HCT116 (cell line): Measurements from ENCODE around the gene SGMS1. TPM values are rescaled to one million over a fixed set of nuclear protein-coding genes. Genes with fewer than 3 reads are reported as not detected.

ENCODE experiments used
- ATAC-seq: fragments of 200-7000 bp; cut with Tn5 transposase; 2 replicates; pipeline ENCODE4 v1.9.1; 2020; ENCODE audit warnings: mild to moderate bottlenecking, moderate library complexity
- BruUV-seq: library from RNA; stranded (reverse); fragments of 400-500 nt; replicated peaks from 2 replicates; lab custom pipeline; 2021; lab: Mats Ljungman, UMichigan
- CTCF ChIA-PET: fragments of 300-600 bp; sonication (Branson Sonifier 250); formaldehyde crosslinking; loops from one replicate; lab custom pipeline; 2021; ENCODE audit warnings: antibody characterized with exemption; lab: Charles Lee
- POLR2A ChIA-PET: fragments of 300-600, 350-600 bp; sonication (Branson Sonifier 250); formaldehyde crosslinking; loops from one replicate; lab custom pipeline; 2021; ENCODE audit warnings: antibody characterized with exemption; lab: Charles Lee
- RAD21 ChIA-PET, 2 experiments: fragments of 300-600 bp; sonication (Branson Sonifier 250); formaldehyde crosslinking; loops; one replicate each; lab custom pipeline; 2023; ENCODE audit warnings: low total read pairs in 2 of 2; ENCODE audit not compliant: uncharacterized antibody in 2 of 2, unreplicated experiment in 2 of 2, low non-redundant PET in 1 of 2; lab: Charles Lee
- DNase-seq: peaks from one replicate; pipeline ENCODE4 v3.0.0-alpha.2; 2010; ENCODE audit warnings: low read depth, low spot score
- H2AFZ ChIP-seq: fragments of 200-600 bp; shearing (Covaris generic), sonication (generic); 2 replicates; pipeline ENCODE4 v1.6.1; 2017; ENCODE audit warnings: low read depth, mixed run types, mixed read lengths, antibody characterized with exemption, low read length; ENCODE audit not compliant: poor library complexity, severe bottlenecking
- H3K27ac ChIP-seq: 2 replicates; pipeline ENCODE4 v1.5.1; 2012; ENCODE audit warnings: low read depth, low read length
- H3K27me3 ChIP-seq: fragments of 200-600 bp; sonication (generic); 2 replicates; pipeline ENCODE4 v1.6.1; 2016; ENCODE audit warnings: mixed run types, low read length, mixed read lengths; ENCODE audit not compliant: insufficient read depth
- H3K36me3 ChIP-seq, 2 experiments: fragments of 200-500 bp in 1 of 2; fragments of 200-600 bp in 1 of 2; sonication (Bioruptor generic) in 1 of 2; sonication (generic) in 1 of 2; 2 replicates each; pipeline versions ENCODE4 v1.5.1 to v1.6.1; 2014 to 2016; ENCODE audit warnings: low read length in 2 of 2, inconsistent platforms in 1 of 2, mixed read lengths in 1 of 2, mixed run types in 1 of 2; ENCODE audit not compliant: insufficient read depth in 2 of 2, control insufficient read depth in 1 of 2
- H3K4me1 ChIP-seq, 2 experiments: fragments of 200-600 bp in 1 of 2; sonication (generic) in 1 of 2; 2 replicates each; pipeline versions ENCODE4 v1.5.1 to v1.6.1; 2012 to 2017; ENCODE audit warnings: low read length in 2 of 2, inconsistent platforms in 1 of 2, mild to moderate bottlenecking in 1 of 2, mixed read lengths in 1 of 2, mixed run types in 1 of 2, moderate library complexity in 1 of 2; ENCODE audit not compliant: insufficient read depth in 2 of 2, control insufficient read depth in 1 of 2
- H3K4me2 ChIP-seq: fragments of 200-600 bp; sonication (generic); 2 replicates; pipeline ENCODE4 v1.6.1; 2017; ENCODE audit warnings: mixed run types, low read length, mixed read lengths
- H3K4me3 ChIP-seq, 2 experiments: fragments of 200-600 bp in 1 of 2; sonication (generic) in 1 of 2; replicated peaks in 1 of 2; 2 replicates each; pipeline ENCODE4 v1.5.1; 2011 to 2016; ENCODE audit warnings: low read length in 2 of 2, control low read depth in 1 of 2, low read depth in 1 of 2, mild to moderate bottlenecking in 1 of 2, mixed read lengths in 1 of 2, mixed run types in 1 of 2
- H3K79me2 ChIP-seq: fragments of 200-600 bp; sonication (generic); 2 replicates; pipeline ENCODE4 v1.6.1; 2017; ENCODE audit warnings: mild to moderate bottlenecking, mixed run types, low read length, moderate library complexity, mixed read lengths; ENCODE audit not compliant: insufficient read depth
- H3K9ac ChIP-seq: fragments of 200-600 bp; sonication (generic); 2 replicates; pipeline ENCODE4 v1.6.1; 2016; ENCODE audit warnings: low read length, mixed read lengths
- H3K9me2 ChIP-seq: fragments of 200-600 bp; sonication (generic), shearing (Covaris generic); 2 replicates; pipeline ENCODE4 v1.6.1; 2017; ENCODE audit warnings: mixed run types, mild to moderate bottlenecking, moderate library complexity; ENCODE audit not compliant: insufficient read depth
- H3K9me3 ChIP-seq, 2 experiments: fragments of 200-500 bp in 1 of 2; fragments of 200-600 bp in 1 of 2; sonication (Bioruptor generic) in 1 of 2; sonication (generic) in 1 of 2; 2 replicates each; pipeline ENCODE4 v1.6.1; 2014 to 2017; ENCODE audit warnings: low read length in 2 of 2, mixed read lengths in 2 of 2, inconsistent platforms in 1 of 2, low read depth in 1 of 2, mild to moderate bottlenecking in 1 of 2, mixed run types in 1 of 2, moderate library complexity in 1 of 2; ENCODE audit not compliant: control insufficient read depth in 1 of 2, insufficient read depth in 1 of 2
- H4K20me1 ChIP-seq: fragments of 200-600 bp; sonication (generic), shearing (Covaris generic); 2 replicates; pipeline ENCODE4 v1.6.1; 2017; ENCODE audit warnings: mixed run types, mild to moderate bottlenecking, moderate library complexity; ENCODE audit not compliant: insufficient read depth
- CBX3 ChIP-seq: IDR thresholded peaks from 2 replicates; pipeline ENCODE4 v1.6.1; 2012; ENCODE audit warnings: low read depth
- EGR1 ChIP-seq: IDR thresholded peaks from 2 replicates; pipeline ENCODE4 v1.6.1; 2012; ENCODE audit warnings: low read depth
- EZH2phosphoT487 ChIP-seq: fragments of 200-600 bp; IDR thresholded peaks from 2 replicates; pipeline ENCODE4 v1.6.1; 2018; ENCODE audit warnings: antibody characterized with exemption, borderline replicate concordance
- FOSL1 ChIP-seq: IDR thresholded peaks from 2 replicates; pipeline ENCODE4 v1.6.1; 2012; ENCODE audit warnings: low read depth
- JUND ChIP-seq: IDR thresholded peaks from 2 replicates; pipeline ENCODE4 v1.6.1; 2012
- REST ChIP-seq: IDR thresholded peaks from 2 replicates; pipeline ENCODE4 v1.6.1; 2012; ENCODE audit warnings: low read depth
- SP1 ChIP-seq: IDR thresholded peaks from 2 replicates; pipeline ENCODE4 v1.6.1; 2012; ENCODE audit warnings: low read depth
- TCF7L2 ChIP-seq: IDR thresholded peaks from 2 replicates; pipeline ENCODE4 v1.7.0; 2011; ENCODE audit warnings: borderline replicate concordance, inconsistent platforms; ENCODE audit not compliant: insufficient read depth, insufficient read length; ENCODE audit errors: extremely low read depth
- intact Hi-C: fragments of 100-400 bp; cut with micrococcal nuclease; formaldehyde crosslinking; loops from 2 replicates; pipeline ENCODE4 v1.10.0; 2022
- total RNA-seq: library from RNA; stranded (reverse); gene quantifications from one replicate; pipeline ENCODE4 v1.2.1, GENCODE V29; 2021; ENCODE audit not compliant: unreplicated experiment
- TF ChIP-seq, protein P1 (sequence below): IDR thresholded peaks from 2 replicates; pipeline ENCODE4 v1.6.1; 2012
- TF ChIP-seq, protein P2 (sequence below), 3 experiments: fragments of 200-600 bp in 1 of 3; sonication (generic) in 1 of 3; IDR thresholded peaks in 2 of 3; conservative IDR thresholded peaks in 1 of 3; 2 replicates each; pipeline ENCODE4 v1.5.1; 2012 to 2017; ENCODE audit warnings: low read depth in 2 of 3, low read length in 2 of 3, antibody characterized with exemption in 1 of 3, borderline replicate concordance in 1 of 3, control low read depth in 1 of 3, mild to moderate bottlenecking in 1 of 3, mixed read lengths in 1 of 3, mixed run types in 1 of 3, moderate library complexity in 1 of 3; ENCODE audit not compliant: insufficient read depth in 1 of 3

SGMS1 gene
- total RNA-seq, 1 experiment from 2014 or later = 29.1 TPM

DNA sequence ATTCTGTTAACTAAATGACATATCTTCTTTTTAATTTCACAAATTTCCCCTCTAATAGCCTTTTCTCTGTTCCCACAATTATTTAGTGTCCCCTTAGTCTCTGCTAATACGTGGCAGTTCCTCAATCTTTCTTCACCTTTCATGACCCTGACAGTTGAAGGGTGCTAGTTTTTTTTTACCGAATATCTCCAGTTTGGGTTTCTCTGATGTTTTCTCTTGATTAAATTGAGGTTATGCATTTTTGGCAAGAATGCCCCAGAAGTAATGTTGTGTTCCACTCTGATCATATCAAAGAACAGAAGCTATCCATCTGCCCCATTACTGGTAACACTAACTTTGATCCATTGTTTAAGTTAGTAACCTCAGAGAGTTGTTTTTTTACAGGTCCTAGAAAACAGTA is 238.9 kb downstream of the SGMS1 start:
- POLR2A ChIA-PET = no interaction called here
- H3K4me1 ChIP-seq = no peaks in the 10 kb centered on the region
- no peaks in the 10 kb centered on the region for H3K9me3 ChIP-seq
- CTCF ChIA-PET = interaction anchor here (1.1 kb wide), 1 partner anchor 17 kb away, joined by 5 read pairs; no protein-coding TSS in a partner anchor
- H3K4me2 ChIP-seq = no peak overlapping the region
- no peak overlapping the region for H3K4me3 ChIP-seq
- no peaks in the 10 kb centered on the region for H4K20me1 ChIP-seq
- BruUV-seq = no TSS peak
- no peaks in the 10 kb centered on the region for H3K36me3 ChIP-seq
- no peaks in the 10 kb centered on the region for H3K27me3 ChIP-seq
- DNase-seq (no peak), ATAC-seq (no peak)
- H3K9me2 ChIP-seq = no peaks in the 10 kb centered on the region
- RAD21 ChIA-PET = no interaction called here
- H3K79me2 ChIP-seq = peaks cover 19% of the 10 kb centered on the region
- no peak overlapping the region for H3K9ac ChIP-seq
- H3K27ac ChIP-seq = no peak overlapping the region
- H2AFZ ChIP-seq = no peak overlapping the region
- TF ChIP-seq, protein P1, sequence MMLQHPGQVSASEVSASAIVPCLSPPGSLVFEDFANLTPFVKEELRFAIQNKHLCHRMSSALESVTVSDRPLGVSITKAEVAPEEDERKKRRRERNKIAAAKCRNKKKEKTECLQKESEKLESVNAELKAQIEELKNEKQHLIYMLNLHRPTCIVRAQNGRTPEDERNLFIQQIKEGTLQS = no peak
- TF ChIP-seq EGR1 (no peak), JUND (no peak)
- intact Hi-C loops = no loop called here

- Histone ChIP-seq H3K27ac (no peak overlapping the region), H2AFZ (no peak overlapping the region), H3K4me2 (no peak overlapping the region), H3K79me2 (peaks cover 19% of the 10 kb centered on the region), H3K9me2 (no peaks in the 10 kb centered on the region), H3K36me3 (no peaks in the 10 kb centered on the region), H3K4me3 (no peak overlapping the region), H3K27me3 (no peaks in the 10 kb centered on the region), H3K9me3 (no peaks in the 10 kb centered on the region), H4K20me1 (no peaks in the 10 kb centered on the region), H3K9ac (no peak overlapping the region), H3K4me1 (no peaks in the 10 kb centered on the region)
- DNase-seq (no peak), ATAC-seq (no peak)
- ChIA-PET RAD21 (no interaction called here), POLR2A (no interaction called here), CTCF (no interaction called here)
- TF ChIP-seq FOSL1 (no peak), EZH2phosphoT487 (no peak), JUND (no peak), CBX3 (no peak), SP1 (no peak), TCF7L2 (no peak), REST (no peak)
- TF ChIP-seq, protein P2, sequence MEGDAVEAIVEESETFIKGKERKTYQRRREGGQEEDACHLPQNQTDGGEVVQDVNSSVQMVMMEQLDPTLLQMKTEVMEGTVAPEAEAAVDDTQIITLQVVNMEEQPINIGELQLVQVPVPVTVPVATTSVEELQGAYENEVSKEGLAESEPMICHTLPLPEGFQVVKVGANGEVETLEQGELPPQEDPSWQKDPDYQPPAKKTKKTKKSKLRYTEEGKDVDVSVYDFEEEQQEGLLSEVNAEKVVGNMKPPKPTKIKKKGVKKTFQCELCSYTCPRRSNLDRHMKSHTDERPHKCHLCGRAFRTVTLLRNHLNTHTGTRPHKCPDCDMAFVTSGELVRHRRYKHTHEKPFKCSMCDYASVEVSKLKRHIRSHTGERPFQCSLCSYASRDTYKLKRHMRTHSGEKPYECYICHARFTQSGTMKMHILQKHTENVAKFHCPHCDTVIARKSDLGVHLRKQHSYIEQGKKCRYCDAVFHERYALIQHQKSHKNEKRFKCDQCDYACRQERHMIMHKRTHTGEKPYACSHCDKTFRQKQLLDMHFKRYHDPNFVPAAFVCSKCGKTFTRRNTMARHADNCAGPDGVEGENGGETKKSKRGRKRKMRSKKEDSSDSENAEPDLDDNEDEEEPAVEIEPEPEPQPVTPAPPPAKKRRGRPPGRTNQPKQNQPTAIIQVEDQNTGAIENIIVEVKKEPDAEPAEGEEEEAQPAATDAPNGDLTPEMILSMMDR (IDR thresholded peaks at IDR 0.05 in 2 of 3, conservative IDR thresholded peaks at IDR 0.05 in 1 of 3; ENCODE audit: borderline replicate concordance in 1 of 3, insufficient read depth in 1 of 3, low read depth in 2 of 3, low read length in 2 of 3) = no peak
- TF ChIP-seq, protein P1 = no peak
- BruUV-seq = no TSS peak
- intact Hi-C loops = no loop called here
Measured at GRCh38 chr10:50384238-50384637, 239.5 kb downstream of the SGMS1 start.
